HG03575 (cell line): ENCODE data around the gene ATP2A2.
"Not testable (repeated sequence)": the region's sequence is repeated elsewhere in the genome, so short reads cannot be mapped to it uniquely, and the experiment has no call there.

Experiments used
- ATAC-seq: cut with Tn5 transposase; IDR thresholded peaks from one replicate; pipeline ENCODE4 v1.9.1; 2021; ENCODE audit not compliant: unreplicated experiment, insufficient number of reproducible peaks, low FRiP score; ENCODE audit errors: extremely low read depth

Gene ATP2A2

DNA sequence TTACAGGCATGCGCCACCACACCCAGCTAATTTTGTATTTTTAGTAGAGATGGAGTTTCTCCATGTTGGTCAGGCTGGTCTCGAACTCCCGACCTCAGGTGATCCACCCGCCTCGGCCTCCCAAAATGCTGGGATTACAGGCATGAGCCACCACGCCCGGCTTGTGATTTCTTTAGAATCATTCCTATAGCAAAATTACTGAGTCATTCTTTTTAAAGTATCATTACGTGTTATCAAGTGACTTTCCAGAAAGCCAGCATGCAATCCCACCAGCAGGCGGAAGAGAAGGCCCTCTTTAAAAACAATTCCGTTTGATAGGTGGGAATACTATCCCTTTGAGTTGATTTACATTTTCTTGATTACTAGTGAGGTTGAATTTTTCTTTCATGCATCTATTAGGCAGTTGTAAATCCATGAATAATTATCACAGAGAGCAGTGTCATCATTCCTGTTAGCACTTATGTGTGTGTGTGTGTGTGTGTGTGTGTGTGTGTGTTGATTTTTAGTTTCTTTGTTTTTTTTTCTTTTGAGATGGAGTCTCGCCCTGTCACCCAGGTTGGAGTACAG lies 25.1 kb upstream of the ATP2A2 start:
- ATAC-seq: not testable (repeated sequence)

DNA sequence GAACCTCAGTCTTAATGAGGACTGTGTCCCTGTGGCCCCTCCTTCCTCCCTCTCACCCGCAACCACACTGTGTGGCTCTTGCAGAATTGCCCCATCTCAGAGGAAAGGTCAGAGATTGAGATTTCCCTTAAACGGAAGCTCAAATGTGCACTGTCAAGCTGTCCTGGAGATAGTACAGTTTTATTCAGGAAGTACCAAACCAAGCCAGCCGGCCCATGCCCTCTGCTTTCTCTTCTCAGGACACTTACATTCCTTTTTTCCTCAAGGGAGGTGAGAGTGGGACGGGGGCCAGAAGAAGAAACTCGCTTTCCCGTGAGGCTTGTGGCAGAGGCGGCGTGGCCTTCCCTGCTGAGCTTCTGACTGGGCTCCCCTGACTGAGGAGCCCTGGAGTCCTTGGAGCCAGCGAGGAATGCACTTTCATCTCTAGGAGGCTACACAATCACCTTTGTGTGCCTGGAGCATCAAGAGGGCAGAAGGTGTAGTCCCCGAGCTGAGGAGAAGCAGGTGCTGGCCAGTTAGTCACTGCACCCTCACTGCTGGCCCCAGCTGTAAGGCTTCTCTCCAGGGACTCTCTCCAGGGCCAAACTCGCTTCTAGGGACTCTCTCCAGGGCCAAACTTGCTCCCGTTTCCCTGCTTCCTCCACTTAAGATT lies 24.1 kb upstream of the ATP2A2 start:
- no peak for ATAC-seq

DNA sequence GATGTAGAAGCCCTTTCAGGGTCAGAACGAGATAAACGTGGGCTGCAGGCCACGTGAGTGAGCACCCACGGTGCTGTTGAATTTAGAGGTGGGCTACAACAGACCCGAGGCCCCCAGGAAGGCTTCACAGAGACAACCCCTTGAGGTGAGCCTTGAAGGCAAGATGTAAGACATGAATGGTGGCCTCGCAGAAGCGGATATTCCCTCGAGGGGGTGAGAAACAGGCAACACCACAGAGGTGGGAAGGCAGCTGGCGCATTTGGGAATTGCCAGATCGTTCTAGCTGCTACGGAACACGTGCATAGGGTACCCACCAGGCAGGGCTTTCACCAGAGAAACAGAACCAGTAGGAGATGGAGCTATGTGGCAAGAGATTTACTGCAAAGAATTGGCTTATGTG lies 22.6 kb upstream of the ATP2A2 start:
- no peak for ATAC-seq

DNA sequence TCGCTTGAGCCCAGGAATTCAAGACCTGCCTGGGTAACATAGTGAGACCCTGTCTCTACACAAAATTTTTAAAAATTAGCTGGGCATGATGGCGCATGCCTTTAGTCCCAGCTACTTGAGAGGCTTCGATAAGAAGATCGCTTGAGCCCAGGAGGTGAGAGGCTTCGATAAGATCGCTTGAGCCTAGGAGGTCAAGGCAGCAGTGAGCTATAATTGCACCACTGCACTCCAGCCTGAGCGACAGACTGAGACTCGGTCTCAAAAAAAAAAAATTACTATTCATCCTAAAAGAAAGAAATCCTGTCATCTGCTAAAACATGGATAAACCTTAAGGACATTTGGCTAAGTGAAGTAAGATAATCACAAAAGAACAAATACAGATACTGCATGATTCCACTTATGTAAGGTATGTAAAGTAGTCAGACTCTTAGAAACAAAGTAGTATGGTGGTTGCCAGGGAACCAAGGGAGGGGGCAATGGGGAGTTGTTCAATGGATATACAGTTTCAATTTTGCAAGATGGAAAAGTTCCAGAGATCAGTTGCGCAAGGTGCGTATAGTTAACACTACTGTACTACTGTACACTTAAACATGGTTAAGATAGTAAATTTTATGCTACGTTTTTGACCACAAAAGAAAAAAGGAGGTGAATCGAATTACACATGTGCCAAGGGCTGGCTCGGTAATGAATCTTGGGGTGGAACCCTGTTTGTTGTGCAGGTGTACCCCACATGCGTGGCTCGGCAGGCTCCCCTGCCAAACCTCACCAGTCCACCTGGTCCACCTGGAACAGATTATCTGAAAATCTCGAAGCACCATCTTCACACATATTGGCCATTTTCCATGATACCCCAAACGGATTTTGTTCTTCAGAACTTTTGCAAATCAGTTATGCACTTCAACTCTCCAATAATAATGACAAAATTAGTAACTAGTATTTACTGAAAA lies 18.3 kb upstream of the ATP2A2 start:
- no peak for ATAC-seq

DNA sequence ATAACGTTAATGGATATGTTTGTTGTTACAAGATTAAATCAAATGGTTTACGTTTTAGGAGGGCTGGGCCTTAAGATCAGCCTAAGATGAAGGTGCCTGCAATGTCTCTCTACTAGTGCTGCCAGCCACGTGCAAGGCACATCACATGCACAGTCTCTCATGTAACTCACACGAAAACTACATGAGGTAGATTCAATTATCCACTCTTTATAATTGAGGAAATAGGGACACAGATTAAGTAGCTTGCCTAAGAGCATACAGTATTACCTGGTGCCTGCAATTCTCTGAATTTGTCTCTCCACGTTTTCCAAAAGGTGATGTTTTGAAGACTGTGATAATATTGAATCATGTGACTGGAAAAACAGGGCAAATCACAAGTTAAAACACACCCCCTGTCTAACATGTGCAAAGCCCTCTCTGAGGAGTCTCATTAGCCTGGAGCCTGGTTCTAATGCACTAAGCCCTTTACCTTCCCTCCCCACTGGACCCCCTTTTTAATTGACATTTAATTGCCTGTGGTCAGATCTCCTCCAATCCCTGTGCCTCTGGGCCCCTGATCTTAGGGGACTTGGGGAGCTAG lies 14.6 kb upstream of the ATP2A2 start:
- no peak for ATAC-seq

DNA sequence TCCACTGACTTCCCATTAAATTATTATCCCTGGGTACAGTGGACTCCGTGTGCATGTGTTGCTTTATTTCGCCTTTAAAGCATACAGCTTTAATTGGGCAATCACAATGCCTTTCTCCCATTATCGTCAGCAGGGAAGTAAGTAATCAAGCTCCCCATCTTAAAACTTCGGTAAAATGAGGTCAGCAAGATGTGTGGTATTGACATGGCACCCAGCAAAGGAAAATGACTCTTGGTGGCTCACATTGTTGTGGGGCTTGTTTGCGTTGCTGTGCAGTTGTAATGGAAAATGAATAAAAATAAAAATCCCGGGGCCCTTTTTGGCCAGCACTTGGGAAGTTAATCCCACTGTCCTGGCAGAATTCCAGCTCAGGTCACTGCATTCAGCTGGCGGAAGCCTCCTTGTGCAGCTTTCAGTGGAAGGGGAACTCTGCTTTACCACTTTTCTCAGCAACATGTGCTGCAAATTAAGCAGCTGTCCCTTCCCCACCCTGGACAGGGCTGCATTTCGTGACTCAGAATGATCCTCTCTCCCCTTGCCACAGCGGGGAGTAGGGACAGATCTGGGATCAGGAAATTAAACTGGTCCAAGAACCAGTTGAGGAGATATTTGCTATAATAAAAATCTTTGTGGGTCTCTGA lies 13.9 kb upstream of the ATP2A2 start:
- no peak for ATAC-seq

DNA sequence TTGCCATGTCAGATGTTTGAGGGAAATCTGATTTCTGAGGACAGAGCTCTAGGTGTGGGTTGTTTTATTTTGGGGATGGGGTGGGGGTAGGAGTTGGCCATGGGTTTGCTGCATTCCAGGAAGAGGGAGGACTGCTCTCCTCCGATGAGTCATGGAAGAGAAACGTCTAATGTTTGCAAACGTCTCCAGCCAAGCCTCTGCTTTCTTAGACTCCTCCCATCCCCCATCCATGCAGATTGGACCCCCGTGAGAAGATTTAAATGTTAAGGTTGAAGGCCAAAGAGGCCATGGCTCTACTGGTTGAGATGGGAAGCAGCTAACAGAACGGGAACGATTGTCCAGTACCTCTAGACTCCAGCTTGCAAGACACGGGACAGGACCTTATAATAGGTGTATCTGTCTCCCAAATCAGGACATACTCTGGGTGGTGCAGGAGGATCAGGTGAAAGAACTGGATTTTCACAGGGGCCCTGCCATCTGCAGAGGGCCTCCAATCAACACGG lies 11.4 kb upstream of the ATP2A2 start:
- no peak for ATAC-seq

DNA sequence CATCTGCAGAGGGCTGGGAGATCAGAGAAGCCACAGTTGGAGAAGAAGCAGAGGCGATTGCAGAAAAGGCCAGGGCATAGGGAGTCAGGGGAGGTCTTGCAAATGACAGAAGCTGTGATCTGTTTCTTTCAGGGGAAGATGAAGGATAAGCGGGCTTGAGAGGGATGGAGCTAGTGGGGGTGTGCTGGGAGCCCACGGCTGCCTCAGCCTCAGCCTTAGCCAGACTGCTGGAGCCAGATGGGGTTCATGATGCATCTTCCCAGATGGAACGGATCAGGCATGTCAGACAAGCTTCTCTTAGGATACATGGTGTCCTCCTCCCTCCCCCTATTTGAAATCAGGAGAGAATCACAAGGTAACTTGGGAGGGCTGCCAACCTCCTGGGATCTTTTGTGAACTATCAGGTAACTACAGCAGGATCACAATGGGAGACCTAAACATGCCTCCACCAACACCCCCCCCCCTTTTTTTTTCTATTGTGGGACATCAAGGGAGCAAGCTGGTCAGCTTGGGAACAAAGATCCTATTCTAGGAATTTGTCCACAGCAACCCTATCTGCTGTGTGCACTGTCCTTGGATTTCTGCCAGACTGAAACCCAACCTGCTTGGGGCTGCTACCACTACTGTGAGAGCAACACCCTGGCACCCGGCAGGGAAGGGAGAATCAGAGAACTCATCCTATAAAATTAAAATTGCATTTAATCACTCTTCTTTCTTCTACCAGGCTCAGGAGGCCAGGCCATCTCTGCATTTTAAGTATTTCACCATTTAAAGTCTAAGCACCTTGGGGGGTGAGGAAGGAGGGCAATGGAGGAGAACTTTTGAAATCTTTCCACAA lies 10.7 kb upstream of the ATP2A2 start:
- no peak for ATAC-seq

DNA sequence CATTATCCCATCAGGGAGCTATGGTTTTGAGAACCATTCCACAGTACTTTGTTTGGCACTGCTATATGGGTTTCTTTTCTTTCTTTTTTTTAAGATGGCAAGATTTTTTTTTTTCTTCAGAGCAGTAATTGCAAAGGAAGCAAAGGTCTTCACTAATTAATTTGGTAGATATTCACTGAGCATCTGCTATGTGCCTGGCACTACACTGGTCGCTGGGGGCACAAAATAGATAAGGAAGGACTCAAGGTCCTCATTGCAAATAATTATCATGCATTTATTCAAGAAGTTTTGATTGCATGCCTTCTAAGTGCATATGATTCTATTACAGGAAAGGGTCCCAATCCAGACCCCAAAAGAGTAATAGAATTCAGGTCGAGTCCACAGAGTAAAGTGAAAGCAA lies 10.0 kb upstream of the ATP2A2 start:
- no peak for ATAC-seq

DNA sequence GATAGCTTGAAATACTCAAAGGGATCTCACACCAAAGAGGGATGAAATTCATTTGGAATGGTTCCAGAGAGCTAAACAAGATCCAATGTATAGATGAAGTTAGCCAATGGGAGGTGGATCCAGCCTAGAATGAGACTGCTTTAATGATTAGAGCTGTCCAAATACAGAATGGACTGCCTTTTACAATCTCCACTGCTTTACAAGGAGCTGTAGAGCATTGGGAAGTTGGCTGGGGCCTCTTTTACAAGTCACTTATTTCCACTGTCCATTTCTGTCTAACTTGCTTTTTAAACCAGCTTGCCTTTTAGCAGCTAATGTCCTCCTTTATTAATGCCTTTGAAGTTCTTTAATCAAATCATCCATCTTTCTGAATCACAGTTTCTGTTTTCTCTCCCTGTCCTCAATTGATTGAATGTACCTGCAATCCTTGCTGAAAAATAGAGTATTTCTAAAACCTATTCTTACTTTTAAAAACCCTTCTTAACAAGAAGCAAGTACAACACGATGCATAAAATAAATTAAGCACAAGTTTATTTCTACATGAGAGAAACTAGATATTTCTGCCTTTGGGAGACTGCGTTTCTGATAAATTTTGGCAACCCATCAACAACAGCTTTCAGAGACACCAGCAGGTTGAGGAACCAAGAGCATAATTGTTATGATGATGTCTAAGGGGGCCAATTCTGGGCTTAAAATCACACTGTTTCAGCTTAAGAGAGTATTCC lies 3.4 kb upstream of the ATP2A2 start:
- ATAC-seq: no peak

DNA sequence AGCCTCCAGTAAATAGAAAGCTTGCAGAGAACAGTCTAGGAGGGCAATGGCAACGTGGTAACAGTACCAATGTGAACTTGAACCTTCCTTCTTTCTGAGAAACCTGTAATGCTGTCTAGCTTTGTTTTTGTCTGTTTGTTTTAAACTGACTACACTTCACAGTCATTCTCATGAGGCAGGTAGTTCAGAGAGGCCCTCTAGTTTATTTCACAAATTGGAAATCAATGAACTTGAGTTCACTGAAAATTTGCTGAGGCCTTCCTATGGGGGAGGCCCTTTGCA lies 2.9 kb upstream of the ATP2A2 start:
- ATAC-seq: no peak

DNA sequence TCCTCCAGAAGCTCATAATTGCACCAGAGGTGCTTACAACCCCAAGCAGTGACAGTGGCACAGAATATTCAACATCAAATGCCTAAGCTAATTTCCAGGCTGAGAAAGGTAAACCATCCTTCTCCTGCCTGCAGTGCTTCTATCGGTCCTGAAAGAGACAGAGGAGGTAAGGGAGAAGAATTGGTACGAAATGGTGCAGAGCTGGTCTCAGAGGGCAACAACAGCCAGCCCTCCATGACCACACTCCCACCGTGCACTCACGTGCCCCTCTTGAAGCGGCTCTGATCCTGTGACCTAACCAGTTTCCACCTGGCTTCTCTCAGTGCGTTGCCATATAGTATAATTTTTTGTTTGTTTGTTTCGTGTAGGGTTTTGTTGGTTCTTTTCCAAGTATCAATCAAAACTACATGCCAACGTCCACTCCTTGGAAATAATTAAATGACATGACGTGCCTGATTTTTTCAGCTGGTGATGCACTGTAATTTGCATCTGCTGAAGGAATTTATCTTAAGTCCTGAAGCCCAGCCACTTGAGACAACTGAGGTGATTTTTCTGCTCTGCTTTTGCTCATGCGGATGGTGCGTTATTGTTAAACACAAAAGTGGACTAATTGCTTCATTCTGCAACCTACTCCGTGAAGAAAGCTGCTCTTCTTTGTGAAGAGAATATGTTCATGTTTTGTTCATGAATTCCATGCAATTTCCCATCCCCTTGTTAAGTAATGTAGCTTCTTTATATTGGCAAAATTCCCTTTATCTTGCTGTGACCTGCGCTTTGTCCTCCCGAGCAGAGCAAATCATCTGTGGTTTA lies 1.3 kb upstream of the ATP2A2 start:
- ATAC-seq: no peak

DNA sequence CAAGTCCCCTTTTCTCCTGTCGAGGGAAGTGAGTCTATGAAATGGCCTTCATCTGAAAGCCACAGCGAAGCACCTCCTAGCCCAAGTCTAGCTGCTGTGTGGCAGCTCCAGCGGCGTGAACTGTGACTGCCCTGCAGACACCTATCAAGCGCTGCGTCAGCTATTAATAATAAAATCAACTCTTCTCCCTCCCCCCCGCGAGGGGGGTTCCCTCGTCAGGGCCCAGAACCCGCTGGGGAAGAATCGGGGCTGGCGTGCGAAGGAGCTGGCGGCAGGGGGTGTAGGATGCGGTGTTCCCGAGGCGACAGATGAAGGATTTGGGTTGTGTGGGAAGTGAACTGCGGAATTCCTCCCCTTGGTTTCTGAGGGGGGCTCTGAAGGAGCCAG lies 662 bp upstream of the ATP2A2 start:
- no peak for ATAC-seq

DNA sequence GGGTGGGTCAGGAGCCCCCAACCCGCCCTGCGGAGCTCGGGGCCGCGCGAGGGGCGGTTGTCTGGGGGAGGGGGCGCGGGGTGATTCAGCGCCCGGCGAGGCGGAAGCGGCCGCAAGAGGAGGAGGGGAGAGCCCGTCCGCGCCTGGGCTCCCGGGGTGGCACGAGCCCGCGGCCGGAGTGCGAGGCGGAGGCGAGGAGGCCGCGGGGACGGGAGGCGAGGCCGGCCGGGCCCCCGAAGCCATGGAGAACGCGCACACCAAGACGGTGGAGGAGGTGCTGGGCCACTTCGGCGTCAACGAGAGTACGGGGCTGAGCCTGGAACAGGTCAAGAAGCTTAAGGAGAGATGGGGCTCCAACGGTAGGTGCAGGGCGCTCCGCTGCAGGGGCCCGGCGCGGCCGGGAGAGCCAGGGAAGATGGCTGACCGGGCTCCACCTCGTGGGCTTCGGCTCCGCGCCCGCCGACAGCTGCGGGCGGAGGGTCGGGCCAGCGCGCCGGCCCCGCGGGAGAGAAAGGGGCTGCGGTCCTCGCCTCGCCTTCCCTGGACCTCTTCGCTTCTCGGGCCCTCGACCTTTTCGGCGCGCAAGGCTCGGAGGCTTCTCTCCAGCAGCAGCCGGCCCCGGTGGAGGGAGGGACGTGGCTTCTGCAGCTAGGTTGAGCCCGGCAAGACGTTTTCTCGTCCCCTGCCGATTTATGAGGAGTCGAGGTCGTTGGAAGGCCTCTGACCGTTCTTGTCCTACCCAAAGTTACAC lies 677 bp downstream of the ATP2A2 start:
- ATAC-seq: no peak

DNA sequence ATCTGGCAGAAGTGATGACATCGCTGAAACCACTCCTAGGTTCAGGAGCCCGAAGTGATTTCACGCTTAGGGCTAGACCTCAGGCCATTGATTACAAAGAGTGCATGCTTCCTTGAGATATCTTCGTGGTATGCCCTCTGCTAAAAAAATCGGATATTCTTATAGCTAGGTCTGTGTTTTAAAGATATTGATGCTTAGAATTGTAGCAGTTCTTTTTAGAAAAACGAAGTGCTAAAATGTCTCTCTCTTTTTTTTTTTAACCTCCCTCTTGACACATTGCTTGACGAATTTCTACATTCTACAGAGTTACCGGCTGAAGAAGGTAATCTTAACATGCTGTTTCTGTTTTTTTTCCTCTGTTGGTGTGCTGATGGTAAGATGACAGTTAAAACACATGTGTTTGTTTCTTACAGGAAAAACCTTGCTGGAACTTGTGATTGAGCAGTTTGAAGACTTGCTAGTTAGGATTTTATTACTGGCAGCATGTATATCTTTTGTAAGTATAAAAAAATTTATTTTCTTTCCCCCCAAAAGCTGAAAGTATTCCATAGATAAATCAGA lies 1.3 kb downstream of the ATP2A2 start:
- ATAC-seq: no peak
